ENCODE data around the gene PTPRE.

Gene PTPRE

GRCh38 chr10:127944256-127944655, 37.4 kb downstream of the PTPRE start:
- no peaks in the 10 kb centered on the region for H3K36me3 ChIP-seq (ENCODE audit: insufficient read depth, low read length)
- no peak overlapping the region for H3K4me3 ChIP-seq
- no peak for DNase-seq (ENCODE audit: low read depth, low spot score)
- TF ChIP-seq POLR2AphosphoS5 (IDR thresholded peaks at IDR 0.05; ENCODE audit: borderline replicate concordance, low read depth, low read length): no peak
- TF ChIP-seq FOXP2 (optimal IDR thresholded peaks at IDR 0.05; ENCODE audit: control extremely low read depth, extremely low read length, insufficient read depth): no peak
- no peak for TF ChIP-seq EZH2 (IDR thresholded peaks at IDR 0.05)
- H3K9me3 ChIP-seq (ENCODE audit: low read depth, low read length): no peaks in the 10 kb centered on the region
- no peak overlapping the region for H3K9ac ChIP-seq (ENCODE audit: insufficient read length)
- no peak overlapping the region for H3K27ac ChIP-seq

DNA sequence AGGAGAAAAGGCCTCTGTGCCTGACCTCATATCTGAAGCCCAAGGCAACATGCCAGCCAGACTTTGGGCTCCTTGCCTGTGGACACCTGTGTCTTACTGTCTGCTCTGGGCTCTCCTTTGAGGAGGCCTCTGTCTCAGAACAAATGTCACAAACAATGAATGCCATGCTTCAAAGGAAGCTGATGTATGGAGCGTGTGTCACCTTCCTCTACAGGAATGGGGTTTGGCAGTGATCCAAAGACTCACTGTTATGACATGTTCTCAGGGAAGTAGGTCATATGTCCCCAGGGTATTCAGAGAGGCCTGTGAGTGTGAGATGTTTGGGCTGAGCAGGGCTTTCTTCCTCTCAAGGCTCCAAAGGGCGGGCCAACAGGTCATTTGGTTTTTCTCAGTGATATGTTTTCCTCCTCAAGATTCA, 38.4 kb downstream of the PTPRE start:
- Histone ChIP-seq H3K9me3 (ENCODE audit: low read depth, low read length) (no peaks in the 10 kb centered on the region), H3K9ac (ENCODE audit: insufficient read length) (no peak overlapping the region), H3K36me3 (ENCODE audit: insufficient read depth, low read length) (no peaks in the 10 kb centered on the region), H3K27ac (no peak overlapping the region), H3K4me3 (no peak overlapping the region)
- TF ChIP-seq POLR2AphosphoS5 (IDR thresholded peaks at IDR 0.05; ENCODE audit: borderline replicate concordance, low read depth, low read length) (no peak), EZH2 (IDR thresholded peaks at IDR 0.05) (no peak)
- DNase-seq (ENCODE audit: low read depth, low spot score): no peak

GRCh38 chr10:127945948-127946711, 39.2 kb downstream of the PTPRE start:
- H3K27ac ChIP-seq: no peak overlapping the region
- H3K4me3 ChIP-seq: no peak overlapping the region
- TF ChIP-seq POLR2AphosphoS5 (IDR thresholded peaks at IDR 0.05; ENCODE audit: borderline replicate concordance, low read depth, low read length): no peak
- no peak for TF ChIP-seq EZH2 (IDR thresholded peaks at IDR 0.05)
- TF ChIP-seq FOXP2 (optimal IDR thresholded peaks at IDR 0.05; ENCODE audit: control extremely low read depth, extremely low read length, insufficient read depth): no peak
- no peaks in the 10 kb centered on the region for H3K36me3 ChIP-seq (ENCODE audit: insufficient read depth, low read length)
- DNase-seq (ENCODE audit: low read depth, low spot score): no peak
- no peak overlapping the region for H3K9ac ChIP-seq (ENCODE audit: insufficient read length)
- no peaks in the 10 kb centered on the region for H3K9me3 ChIP-seq (ENCODE audit: low read depth, low read length)

- no peak for DNase-seq (ENCODE audit: low read depth, low spot score)
- no peak overlapping the region for H3K27ac ChIP-seq
- H3K9me3 ChIP-seq (ENCODE audit: low read depth, low read length): no peaks in the 10 kb centered on the region
- no peak overlapping the region for H3K4me3 ChIP-seq
- TF ChIP-seq EZH2 (IDR thresholded peaks at IDR 0.05) (no peak), POLR2AphosphoS5 (IDR thresholded peaks at IDR 0.05; ENCODE audit: borderline replicate concordance, low read depth, low read length) (no peak), FOXP2 (optimal IDR thresholded peaks at IDR 0.05; ENCODE audit: control extremely low read depth, extremely low read length, insufficient read depth) (no peak)
- H3K9ac ChIP-seq (ENCODE audit: insufficient read length): no peak overlapping the region
- H3K36me3 ChIP-seq (ENCODE audit: insufficient read depth, low read length): no peaks in the 10 kb centered on the region
Observed at GRCh38 chr10:127947211-127947610, 40.3 kb downstream of the PTPRE start.

DNA sequence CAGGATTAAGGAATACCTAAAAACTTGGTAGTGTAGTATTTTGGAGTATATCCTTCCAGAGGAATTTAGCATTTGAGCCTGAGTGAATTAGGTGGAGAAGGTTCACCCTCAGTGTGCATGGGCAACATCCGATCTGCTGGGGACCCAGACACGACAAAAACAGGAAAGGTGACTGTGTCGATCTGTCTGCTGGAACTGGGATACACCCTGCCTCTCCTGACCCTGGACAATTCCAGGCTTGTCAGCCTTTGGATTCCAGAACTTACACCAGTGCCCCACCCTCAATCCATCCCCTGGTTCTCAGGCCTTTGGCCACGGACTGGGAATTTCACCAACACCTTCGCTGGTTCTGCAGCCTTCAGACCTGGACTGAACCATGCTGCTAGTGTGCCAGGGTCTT, 41.9 kb downstream of the PTPRE start:
- no peak for TF ChIP-seq POLR2AphosphoS5 (IDR thresholded peaks at IDR 0.05; ENCODE audit: borderline replicate concordance, low read depth, low read length)
- TF ChIP-seq EZH2 (IDR thresholded peaks at IDR 0.05): no peak
- no peaks in the 10 kb centered on the region for H3K36me3 ChIP-seq (ENCODE audit: insufficient read depth, low read length)
- H3K4me3 ChIP-seq: no peak overlapping the region
- H3K9me3 ChIP-seq (ENCODE audit: low read depth, low read length): no peaks in the 10 kb centered on the region
- no peak overlapping the region for H3K27ac ChIP-seq
- no peak overlapping the region for H3K9ac ChIP-seq (ENCODE audit: insufficient read length)
- no peak for DNase-seq (ENCODE audit: low read depth, low spot score)

DNA sequence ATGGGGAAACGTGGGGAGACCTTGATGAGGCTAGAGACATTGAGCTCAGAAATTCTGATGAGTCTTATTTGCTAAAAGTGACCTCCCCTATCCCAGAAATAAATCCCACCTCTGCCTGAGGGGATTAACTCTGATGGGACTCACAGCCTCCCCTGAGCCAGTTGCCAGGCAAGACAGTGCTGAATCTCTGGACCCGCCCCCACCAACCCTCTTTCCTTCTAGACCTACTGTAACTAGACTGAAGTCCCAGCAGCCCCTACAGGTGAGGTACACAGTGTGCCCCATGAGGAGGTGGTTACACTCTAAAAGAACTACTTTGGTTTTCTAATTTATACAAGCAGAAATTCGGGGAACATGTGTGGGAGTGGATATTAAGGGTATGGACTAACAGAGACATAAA, 42.9 kb downstream of the PTPRE start:
- Histone ChIP-seq H3K36me3 (ENCODE audit: insufficient read depth, low read length) (no peaks in the 10 kb centered on the region), H3K27ac (no peak overlapping the region), H3K9me3 (ENCODE audit: low read depth, low read length) (no peaks in the 10 kb centered on the region), H3K9ac (ENCODE audit: insufficient read length) (no peak overlapping the region), H3K4me3 (no peak overlapping the region)
- TF ChIP-seq FOXP2 (optimal IDR thresholded peaks at IDR 0.05; ENCODE audit: control extremely low read depth, extremely low read length, insufficient read depth) (no peak), EZH2 (IDR thresholded peaks at IDR 0.05) (no peak), POLR2AphosphoS5 (IDR thresholded peaks at IDR 0.05; ENCODE audit: borderline replicate concordance, low read depth, low read length) (no peak)
- DNase-seq (ENCODE audit: low read depth, low spot score): no peak

- no peak for DNase-seq (ENCODE audit: low read depth, low spot score)
- Histone ChIP-seq H3K9ac (ENCODE audit: insufficient read length) (no peak overlapping the region), H3K36me3 (ENCODE audit: insufficient read depth, low read length) (no peaks in the 10 kb centered on the region), H3K9me3 (ENCODE audit: low read depth, low read length) (no peaks in the 10 kb centered on the region), H3K27ac (no peak overlapping the region), H3K4me3 (no peak overlapping the region)
- TF ChIP-seq POLR2AphosphoS5 (IDR thresholded peaks at IDR 0.05; ENCODE audit: borderline replicate concordance, low read depth, low read length) (no peak), EZH2 (IDR thresholded peaks at IDR 0.05) (no peak), FOXP2 (optimal IDR thresholded peaks at IDR 0.05; ENCODE audit: control extremely low read depth, extremely low read length, insufficient read depth) (no peak)
Observed at GRCh38 chr10:127951861-127952574, 45.1 kb downstream of the PTPRE start.

DNA sequence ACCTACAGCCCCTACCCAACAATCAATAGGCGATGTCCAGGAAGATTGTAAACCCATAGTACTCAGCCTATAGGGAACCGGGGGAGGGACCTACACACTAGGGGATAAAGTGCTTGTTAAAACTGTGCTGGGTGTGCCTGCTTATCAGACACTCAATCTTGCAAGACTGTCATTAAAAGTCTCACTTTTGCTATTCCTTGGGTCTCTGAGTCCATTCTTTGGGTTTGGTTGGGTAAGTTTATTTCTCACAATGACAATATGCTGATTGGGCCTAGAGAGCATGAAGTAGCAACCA, 45.6 kb downstream of the PTPRE start:
- Histone ChIP-seq H3K36me3 (ENCODE audit: insufficient read depth, low read length) (no peaks in the 10 kb centered on the region), H3K9ac (ENCODE audit: insufficient read length) (no peak overlapping the region), H3K27ac (no peak overlapping the region), H3K4me3 (no peak overlapping the region), H3K9me3 (ENCODE audit: low read depth, low read length) (no peaks in the 10 kb centered on the region)
- DNase-seq (ENCODE audit: low read depth, low spot score): no peak
- TF ChIP-seq EZH2 (IDR thresholded peaks at IDR 0.05): no peak
- TF ChIP-seq FOXP2 (optimal IDR thresholded peaks at IDR 0.05; ENCODE audit: control extremely low read depth, extremely low read length, insufficient read depth): no peak
- no peak for TF ChIP-seq POLR2AphosphoS5 (IDR thresholded peaks at IDR 0.05; ENCODE audit: borderline replicate concordance, low read depth, low read length)

- Histone ChIP-seq H3K36me3 (ENCODE audit: insufficient read depth, low read length) (no peaks in the 10 kb centered on the region), H3K4me3 (no peak overlapping the region), H3K9me3 (ENCODE audit: low read depth, low read length) (no peaks in the 10 kb centered on the region), H3K27ac (no peak overlapping the region), H3K9ac (ENCODE audit: insufficient read length) (no peak overlapping the region)
- DNase-seq (ENCODE audit: low read depth, low spot score): no peak
- TF ChIP-seq FOXP2 (optimal IDR thresholded peaks at IDR 0.05; ENCODE audit: control extremely low read depth, extremely low read length, insufficient read depth): no peak
- no peak for TF ChIP-seq EZH2 (IDR thresholded peaks at IDR 0.05)
- TF ChIP-seq POLR2AphosphoS5 (IDR thresholded peaks at IDR 0.05; ENCODE audit: borderline replicate concordance, low read depth, low read length): no peak
Observed at GRCh38 chr10:127952918-127953317, 46.0 kb downstream of the PTPRE start.
